ENCODE data around the gene TRIP13. TPM values are rescaled to one million over a fixed set of nuclear protein-coding genes. Genes with fewer than 3 reads are reported as not detected.

The TRIP13 gene
- total RNA-seq, 4 donors from 2014 or later = 0.53 to 3.0 (median 1.6) TPM

DNA sequence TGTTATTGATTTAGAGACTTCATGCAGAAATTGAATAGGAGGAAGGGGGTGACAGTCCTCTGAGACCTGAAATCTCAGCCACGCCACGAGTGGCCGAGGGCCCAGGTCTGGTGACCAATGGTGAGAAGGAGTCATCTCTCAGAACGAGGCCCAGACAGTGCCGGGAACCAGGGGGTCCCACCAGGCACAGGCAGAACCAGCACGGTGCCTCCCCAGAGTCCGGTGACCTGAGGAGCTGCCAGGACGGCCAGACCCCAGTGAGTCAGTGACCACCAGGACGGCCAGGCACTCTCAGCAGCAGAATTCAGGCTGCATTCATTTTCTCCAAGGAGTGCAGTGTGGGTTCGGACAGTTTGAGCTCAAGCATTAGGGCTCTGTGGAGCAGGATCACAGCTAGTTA lies 72.1 kb downstream of the TRIP13 start:
- no peak for DNase-seq (ENCODE audit: low spot score in 2 of 2)
- intact Hi-C loops (cut with DNase I; ENCODE audit: low total_unique reads) = no loop called here
- H3K4me3 ChIP-seq (ENCODE audit: low read depth, poor library complexity, severe bottlenecking) = no peak overlapping the region
- TF ChIP-seq, protein P1, sequence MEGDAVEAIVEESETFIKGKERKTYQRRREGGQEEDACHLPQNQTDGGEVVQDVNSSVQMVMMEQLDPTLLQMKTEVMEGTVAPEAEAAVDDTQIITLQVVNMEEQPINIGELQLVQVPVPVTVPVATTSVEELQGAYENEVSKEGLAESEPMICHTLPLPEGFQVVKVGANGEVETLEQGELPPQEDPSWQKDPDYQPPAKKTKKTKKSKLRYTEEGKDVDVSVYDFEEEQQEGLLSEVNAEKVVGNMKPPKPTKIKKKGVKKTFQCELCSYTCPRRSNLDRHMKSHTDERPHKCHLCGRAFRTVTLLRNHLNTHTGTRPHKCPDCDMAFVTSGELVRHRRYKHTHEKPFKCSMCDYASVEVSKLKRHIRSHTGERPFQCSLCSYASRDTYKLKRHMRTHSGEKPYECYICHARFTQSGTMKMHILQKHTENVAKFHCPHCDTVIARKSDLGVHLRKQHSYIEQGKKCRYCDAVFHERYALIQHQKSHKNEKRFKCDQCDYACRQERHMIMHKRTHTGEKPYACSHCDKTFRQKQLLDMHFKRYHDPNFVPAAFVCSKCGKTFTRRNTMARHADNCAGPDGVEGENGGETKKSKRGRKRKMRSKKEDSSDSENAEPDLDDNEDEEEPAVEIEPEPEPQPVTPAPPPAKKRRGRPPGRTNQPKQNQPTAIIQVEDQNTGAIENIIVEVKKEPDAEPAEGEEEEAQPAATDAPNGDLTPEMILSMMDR (IDR thresholded peaks at IDR 0.05) = no peak
- TF ChIP-seq POLR2A (IDR thresholded peaks at IDR 0.05) = no peak
- 69 to 81% methylated on average over 9 to 10 of the region's 10 CpGs for WGBS, 2 donors

DNA sequence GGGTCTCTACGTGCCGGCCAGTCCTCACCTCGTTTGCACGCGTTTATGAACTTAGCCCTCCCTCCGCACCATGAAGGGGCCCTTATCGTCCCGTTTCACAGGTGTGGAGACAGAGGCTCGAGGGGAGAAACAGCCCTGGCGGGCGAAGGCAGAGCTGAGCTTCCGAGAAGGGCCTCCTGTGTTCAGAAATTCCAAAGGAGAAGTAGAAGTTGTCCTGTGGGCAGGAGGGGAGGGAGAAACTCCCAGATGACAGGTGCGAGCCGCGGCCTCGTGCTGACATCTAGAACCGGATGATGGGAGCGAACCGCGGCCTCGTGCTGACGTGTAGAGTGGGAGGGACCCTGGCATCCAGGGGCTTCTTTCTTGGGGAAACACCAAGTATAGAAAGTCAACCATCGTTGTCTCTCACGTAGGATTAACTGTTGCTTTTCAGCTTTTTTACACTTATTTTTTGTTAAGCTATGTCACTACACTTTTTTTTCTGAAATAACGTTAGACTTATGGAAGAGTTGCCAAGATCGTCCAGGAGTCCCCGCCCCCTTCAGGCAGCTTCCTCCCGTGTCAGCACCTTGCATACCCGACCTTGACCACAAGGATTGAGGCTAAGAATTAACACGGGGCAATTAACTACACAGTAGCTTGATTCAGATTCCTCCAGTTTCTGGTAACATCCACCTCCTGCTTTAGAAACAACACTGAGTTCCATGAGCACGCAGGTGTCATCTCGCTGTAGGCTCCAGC lies 73.1 kb downstream of the TRIP13 start:
- WGBS, 2 donors = 81 to 83% methylated on average over 32 of the region's 32 CpGs
- intact Hi-C loops (cut with DNase I; ENCODE audit: low total_unique reads) = no loop called here
- no peak overlapping the region for H3K4me3 ChIP-seq (ENCODE audit: low read depth, poor library complexity, severe bottlenecking)
- TF ChIP-seq POLR2A (IDR thresholded peaks at IDR 0.05) = no peak
- TF ChIP-seq, protein P1 (IDR thresholded peaks at IDR 0.05) = no peak
- DNase-seq (ENCODE audit: low spot score in 2 of 2) = no peak

DNA sequence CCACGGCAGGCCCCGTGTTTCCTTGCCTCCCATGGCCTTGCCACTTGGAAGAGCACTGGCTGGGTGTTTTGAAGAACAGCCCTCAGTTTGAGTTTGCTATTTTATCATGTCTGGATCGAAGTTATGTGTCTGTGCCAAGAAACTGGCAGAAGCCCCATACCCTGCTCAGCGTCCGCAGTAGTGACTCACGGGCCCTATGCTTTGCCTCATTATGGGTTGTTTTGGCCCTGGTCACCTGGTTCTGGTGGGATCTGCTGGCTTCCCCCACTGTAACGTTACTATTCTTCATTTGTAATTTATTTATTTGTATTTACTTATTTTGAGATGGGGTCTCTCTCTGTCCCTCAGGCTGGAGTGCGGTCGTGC lies 73.6 kb downstream of the TRIP13 start:
- intact Hi-C loops (cut with DNase I; ENCODE audit: low total_unique reads) = no loop called here
- 73 to 74% methylated on average over 9 of the region's 9 CpGs for WGBS, 2 donors
- no peak for DNase-seq (ENCODE audit: low spot score in 2 of 2)
- no peak for TF ChIP-seq POLR2A (IDR thresholded peaks at IDR 0.05)
- TF ChIP-seq, protein P1 (IDR thresholded peaks at IDR 0.05) = no peak
- no peak overlapping the region for H3K4me3 ChIP-seq (ENCODE audit: low read depth, poor library complexity, severe bottlenecking)

DNA sequence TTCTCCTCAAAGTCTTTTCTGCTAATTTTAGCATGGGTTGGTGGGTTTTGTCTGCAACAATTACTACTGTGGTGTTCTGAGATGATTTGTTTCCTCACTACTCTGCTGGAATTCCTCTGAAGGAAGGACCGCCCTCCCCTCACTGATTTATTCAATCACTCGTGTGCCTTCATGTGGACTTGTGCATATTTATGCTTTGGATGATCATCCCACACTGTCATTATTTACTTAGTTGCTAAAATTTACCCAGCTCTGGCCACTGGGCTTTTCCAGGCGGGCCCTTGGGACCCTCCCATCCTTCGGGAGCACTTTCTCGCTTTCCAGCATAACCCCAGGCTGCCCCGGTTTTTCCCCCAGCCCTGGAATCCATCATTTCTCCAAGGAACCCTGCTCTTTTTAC lies 74.3 kb downstream of the TRIP13 start:
- TF ChIP-seq POLR2A (IDR thresholded peaks at IDR 0.05) = no peak
- TF ChIP-seq, protein P1 (IDR thresholded peaks at IDR 0.05) = no peak
- intact Hi-C loops (cut with DNase I; ENCODE audit: low total_unique reads) = no loop called here
- WGBS, 2 donors = 78 to 80% methylated on average over 6 of the region's 6 CpGs
- H3K4me3 ChIP-seq (ENCODE audit: low read depth, poor library complexity, severe bottlenecking) = no peak overlapping the region
- no peak for DNase-seq (ENCODE audit: low spot score in 2 of 2)

Other genes with a start within 250 kb of the TRIP13 start
- gene TPPP, start 199.5 kb upstream of the TRIP13 start, total RNA-seq = 10 to 100 TPM in 2 of 4 donors, 1 to 10 TPM in 2; 7.4 to 17.3 (median 10.4) TPM
- 10 to 100 TPM in 1 of 4 donors, 1 to 10 TPM in 3; 2.5 to 19.0 (median 4.7) TPM for gene ZDHHC11B, start 108.2 kb upstream of the TRIP13 start, total RNA-seq
- gene ZDHHC11, start 41.9 kb upstream of the TRIP13 start, total RNA-seq = 10 to 100 TPM in 2 of 4 donors, 1 to 10 TPM in 2; 3.4 to 23.5 (median 7.1) TPM
- gene BRD9, start 83 bp upstream of the TRIP13 start, total RNA-seq = 10 to 100 TPM; 27.5 to 49.6 (median 28.6) TPM
- gene NKD2, start 115.9 kb downstream of the TRIP13 start, total RNA-seq = 1 to 10 TPM; 2.7 to 9.4 (median 3.5) TPM
- gene SLC12A7, start 219.2 kb downstream of the TRIP13 start, total RNA-seq = 10 to 100 TPM; 10.6 to 32.2 (median 18.1) TPM

Measured in lower leg skin (tissue), 4 donors.